ENCODE data around the gene KCNAB2. TPM values are rescaled to one million over a fixed set of nuclear protein-coding genes. Genes with fewer than 3 reads are reported as not detected.

Gene KCNAB2
- polyA plus RNA-seq, 5 donors, result 5.2 to 7.7 (median 5.5) TPM

DNA sequence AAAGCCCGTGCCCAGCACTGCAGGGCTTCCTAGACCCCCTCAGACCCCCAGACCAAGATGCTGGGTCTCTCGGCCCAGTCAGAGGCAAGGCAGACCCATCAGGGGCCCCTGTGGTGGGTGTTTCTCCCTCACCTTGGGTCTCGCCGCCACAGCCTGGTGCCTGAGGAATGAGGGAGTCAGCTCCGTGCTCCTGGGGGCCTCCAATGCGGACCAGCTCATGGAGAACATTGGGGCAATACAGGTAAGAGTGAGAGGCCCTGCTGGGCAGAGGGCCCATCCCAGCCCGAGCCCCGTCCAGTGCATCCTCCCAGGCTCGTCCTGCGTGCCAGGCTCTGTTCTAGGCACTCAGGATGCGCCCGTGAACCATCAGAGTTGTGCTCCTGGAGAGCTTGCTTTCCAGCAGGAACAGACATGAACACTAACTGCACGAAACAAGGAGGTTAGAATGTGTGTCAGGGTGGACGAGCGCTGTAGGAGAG, 51.5 kb downstream of the KCNAB2 start:
- no peak for DNase-seq

DNA sequence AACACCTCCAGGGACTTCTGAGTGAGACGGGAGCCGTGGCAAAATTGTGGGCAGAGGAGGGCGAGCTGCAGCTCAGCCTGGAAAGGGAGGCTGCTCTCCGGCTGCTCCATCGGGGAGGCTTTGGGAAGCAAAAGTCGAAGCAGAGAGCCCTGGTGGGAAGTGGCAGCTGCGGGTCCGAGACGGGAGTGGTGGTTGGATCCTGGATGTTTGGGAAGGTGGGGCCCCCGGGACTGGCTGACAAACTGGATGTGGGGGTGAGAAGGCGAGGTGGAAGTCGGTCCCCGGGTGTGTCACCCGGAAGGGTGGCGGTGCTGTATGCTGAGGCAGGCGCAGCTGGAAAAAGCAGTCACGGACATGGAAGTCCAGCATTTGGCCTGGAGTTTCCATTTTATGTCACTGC, 52.1 kb downstream of the KCNAB2 start:
- no peak for DNase-seq

DNA sequence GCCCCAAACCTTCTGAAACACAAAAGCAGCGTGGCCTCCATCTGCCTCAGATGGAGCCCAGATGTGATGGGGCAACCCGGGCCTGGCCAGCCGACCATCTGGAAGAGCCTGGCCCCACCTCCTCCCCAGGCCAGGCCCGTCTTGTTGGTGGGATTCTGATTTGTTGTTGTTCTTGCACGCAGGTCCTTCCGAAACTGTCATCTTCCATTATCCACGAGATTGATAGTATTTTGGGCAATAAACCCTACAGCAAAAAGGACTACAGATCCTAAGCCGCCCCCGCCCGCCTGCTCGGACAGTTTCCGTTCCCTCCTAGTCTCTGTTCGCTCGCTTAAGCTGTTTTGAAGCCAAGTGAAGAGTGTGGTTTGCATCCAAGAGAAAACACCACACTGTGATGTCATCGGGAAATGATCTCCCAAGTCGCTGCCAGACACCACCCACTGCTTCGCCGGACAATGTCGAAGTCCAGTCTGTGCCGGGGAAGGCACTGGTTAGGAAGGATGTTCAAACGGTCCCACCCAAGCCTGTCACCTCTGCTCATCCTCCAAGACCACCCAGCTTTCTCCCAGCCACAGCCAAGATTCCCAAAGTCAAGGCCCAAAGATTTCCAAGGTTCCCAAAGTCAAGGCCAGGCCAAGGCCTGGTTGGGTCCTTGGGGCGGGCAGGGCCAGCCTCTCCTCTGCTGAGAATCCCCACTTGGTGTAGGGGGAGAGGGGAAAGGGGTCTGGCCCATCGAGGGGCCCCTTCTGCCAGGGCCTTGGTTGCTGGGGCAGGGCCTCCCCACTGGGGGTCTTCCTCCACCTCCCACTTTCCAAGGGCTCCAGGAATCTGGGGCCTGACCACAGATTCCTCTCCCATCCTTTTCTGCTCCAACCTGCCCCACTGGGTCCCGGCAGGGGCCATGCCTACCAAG, 52.9 kb downstream of the KCNAB2 start:
- no peak for DNase-seq

DNA sequence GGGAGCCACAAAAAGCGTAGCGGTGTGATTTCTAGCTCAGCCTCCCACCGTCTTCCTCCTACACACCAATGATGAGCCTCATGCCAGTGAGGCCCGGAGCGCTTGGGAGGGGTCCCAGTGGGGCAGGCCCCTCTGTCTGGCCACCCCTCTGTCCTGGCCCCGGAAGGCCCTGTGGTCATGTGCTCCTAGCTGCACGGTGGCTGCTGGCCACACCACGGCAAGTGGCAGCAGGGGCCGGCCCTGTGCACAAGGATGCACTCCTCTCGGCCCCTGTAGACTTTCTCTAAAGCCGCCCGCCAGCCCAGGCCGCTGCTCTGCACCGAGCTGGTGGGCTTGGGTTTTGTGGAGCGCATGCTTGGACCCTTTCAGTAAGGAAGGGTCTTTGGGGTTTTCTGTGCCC, 53.6 kb downstream of the KCNAB2 start:
- no peak for DNase-seq

DNA sequence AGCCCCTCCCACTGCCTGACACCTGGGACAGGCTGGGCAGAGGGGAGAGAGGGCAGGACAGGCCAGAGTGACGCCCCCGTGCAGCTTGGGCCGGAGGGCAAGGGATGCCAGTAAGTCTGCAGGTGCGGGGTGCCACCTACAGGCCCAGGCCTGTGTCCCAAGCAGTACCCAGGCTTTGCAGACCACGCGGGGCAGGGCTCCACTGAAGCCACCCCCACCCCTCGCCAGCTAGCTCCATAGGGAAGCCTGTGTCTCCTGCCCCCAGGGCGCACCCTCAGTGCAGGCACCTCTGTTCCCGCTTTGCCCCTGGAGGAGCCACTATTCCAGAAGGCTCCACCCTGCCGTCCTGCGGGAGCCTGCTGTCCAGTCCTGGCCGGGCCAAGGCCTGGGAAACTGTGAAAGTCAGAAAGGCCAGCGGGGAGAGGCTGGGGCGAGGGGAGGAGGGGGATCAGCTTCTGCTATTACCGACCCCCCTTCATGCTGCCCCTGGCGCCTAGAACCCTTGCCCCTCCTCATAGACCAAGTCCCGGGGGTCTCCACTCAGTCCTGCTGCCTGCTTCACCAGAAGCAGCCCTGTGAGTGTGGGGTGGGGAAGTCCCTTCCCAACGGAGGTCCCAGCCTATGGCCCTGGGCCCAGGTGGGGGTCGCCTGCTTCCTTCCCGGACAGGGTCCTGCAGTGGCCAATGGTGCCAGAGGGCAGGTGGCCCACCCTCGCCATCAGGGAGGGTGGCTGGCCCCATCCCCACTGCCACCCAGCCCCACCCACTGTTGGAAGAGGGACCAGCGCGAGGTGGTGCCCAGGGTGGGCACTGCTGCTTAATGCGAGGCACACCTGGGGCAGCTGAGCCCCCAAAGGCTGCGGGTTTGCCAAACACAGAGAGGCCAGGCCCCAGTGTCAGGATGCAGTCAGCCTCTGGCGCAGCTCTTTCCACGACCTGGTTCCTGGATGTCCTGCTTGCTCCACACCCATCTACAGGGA, 54.4 kb downstream of the KCNAB2 start:
- DNase-seq, result no peak

DNA sequence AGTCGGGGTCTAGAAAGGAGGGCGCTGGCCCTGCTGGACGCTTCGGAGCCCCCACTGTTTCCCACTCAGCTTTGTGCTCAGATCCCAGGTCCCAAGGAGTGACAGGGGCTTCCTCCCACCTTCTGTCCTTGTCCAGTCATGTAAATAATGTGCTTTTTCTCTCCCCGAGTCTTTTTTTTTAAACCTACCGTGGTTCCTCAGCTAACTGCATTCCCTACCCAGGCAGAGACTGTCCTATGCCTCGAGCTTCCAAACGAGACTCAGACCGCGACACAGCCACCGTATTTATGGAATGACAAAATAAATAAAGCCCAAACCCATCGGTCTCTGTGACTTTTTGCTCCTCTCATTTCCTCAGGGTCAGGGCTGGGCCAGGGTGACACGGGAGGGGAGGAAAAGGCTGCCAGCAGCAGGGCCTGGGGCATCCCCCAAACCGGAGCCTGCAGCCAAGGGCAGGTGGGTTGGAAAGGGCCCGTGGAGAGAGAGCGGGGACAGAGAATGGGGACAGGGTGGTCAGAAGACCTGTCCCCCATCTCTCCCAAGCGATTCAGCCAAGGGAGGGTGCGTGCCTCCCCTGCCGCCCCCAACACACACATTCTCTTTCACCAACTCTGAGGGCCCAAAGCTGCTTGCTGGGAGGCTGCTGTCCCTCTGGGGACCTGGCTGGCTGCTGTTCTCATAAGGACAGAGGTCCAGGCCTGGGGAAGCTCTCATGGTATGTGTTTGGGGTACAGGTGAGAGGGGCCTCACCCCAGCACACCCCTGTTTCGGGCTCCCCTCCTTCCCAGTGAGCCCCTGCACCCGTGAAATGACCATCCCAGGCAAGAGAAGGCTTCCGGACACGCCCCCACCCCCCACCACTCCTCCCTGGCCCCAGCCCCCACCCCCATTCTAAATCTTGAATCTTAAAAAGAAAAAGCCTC, 55.4 kb downstream of the KCNAB2 start:
- DNase-seq, result no peak

DNA sequence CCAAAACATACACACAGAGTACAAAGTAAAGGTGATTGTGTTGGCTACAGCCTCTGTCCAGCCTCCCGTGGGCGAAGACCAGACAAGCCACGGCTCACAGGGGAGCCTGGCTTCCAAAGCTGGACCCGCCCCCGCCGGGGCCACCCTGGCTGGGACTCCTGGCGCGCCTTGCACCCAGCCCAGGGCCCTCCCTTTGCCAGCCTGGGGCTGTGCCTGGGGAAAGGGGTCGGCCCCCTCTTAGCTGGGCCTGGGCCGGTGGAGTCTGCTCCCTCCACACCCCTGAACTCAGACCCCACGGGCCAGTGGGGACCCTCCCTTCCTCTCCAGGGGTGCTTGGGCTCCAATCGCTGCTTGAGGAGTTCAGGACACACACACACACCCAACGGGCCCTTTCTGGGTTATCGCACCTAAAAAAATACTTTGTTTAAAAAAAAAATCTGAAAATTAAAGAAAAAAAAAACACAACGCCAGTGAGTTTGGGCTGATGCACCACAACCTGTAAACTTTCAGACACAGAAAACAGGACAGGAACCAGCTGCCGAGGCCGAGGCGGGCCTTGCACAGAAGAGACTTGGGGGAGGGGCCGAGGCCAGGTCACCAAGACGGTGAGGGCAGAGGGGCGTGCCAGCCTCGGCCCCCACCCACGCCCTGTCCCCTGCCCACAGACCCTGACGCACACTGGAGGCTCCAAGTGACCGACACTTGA, 56.3 kb downstream of the KCNAB2 start:
- no peak for DNase-seq

DNA sequence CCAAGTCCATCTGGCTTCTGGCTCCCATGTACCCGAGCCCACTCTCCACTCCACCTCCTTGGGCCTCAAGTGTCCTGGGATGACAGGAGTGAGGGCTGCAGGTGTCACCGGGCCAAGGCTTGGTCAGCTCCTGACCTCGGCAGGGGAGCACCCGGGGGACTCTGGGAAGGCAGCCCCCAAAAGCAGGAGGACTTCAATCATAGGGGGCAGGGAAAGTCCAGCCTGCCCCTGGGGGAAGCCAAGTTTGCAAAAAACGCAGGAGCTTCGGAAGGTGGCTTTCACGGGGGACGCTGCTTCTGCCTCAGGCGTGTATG, 56.8 kb downstream of the KCNAB2 start:
- DNase-seq, result no peak

DNA sequence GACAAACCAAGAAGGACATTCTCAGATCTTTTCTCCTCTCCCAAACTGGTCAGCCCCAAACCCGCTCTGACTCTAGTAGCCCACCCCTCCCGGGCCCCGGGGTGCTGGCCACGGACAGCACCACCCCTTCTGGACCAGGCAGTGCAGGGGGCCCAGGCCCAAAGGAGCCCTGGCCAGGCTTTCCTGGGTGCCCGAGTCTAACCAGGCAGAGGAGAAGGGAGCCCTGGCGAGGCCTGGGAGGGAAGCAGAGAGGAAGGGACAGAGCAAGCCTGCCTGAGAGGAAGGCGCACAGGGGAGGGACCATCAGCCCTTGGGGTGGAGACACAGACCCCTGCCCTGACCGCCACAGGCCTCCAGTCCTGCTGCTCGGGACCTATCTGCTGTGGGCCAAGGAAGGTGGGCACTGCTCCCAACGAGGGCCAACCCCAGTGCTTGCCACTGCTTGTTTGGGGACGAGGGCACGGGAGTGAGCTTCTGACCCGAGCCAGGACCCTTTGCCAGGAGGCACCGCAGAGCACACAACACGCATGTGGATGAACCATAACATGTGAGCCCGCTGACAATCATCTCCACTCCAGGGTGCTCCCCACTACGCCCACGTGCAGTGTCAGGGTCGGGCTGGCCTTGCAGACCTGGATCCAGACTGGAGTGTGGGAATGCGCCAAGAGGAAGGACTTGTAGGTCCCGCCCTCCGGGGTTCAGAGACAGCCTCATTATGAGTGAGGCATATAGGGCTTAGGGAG, 57.6 kb downstream of the KCNAB2 start:
- DNase-seq, result no peak

DNA sequence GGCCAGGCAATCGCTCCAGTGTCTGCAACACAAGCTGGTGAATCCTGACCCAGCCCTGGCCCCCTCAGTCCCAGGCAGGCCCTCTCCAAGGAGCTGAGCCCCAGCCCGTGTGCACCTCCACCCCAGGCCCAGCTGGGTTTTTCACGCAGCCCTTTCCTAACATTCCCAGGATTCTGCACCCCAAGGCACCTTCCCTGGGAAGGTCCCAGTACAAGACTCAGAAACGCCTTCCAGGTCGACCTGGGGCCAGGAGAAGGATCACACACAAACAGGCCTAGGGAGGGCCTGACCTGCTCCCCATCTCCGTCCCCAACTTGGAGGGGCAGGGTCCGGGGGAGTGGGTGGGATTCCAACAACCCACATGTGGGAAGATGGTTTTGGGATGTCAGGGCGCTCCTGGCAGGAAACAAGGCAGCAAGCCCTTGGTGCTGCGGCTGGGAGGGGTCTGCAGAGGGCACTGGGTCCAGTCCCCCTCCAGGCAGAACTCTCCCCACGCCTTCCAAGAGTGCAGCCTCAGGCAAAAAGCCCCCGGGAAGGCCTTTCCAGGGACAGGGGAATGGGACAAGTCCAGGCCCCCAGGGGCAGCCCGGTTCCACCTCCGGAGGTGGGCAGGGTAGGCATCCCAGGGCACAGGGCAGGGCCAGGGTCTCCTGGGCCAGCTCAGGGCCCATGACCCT, 58.3 kb downstream of the KCNAB2 start:
- DNase-seq, result no peak

DNA sequence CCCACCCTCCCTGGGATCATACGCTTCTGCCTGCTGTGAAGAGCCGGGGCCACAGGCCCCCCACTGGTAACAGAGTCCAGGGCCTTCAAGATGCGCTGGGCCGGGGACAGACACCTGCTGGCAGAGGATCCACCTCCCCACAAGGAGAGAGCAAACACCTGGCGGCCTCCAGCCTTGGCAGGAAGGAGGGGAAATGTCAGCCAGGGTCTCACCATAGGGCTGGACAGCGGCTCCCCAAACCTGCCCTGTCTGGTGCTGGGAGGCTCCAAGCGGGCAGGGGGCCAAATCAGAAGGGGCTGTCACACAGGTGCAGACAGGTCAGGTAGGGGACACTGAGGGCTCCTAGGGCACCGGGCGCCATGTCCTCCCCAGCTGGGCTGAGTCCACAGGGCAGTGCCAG, 58.9 kb downstream of the KCNAB2 start:
- DNase-seq, result no peak

DNA sequence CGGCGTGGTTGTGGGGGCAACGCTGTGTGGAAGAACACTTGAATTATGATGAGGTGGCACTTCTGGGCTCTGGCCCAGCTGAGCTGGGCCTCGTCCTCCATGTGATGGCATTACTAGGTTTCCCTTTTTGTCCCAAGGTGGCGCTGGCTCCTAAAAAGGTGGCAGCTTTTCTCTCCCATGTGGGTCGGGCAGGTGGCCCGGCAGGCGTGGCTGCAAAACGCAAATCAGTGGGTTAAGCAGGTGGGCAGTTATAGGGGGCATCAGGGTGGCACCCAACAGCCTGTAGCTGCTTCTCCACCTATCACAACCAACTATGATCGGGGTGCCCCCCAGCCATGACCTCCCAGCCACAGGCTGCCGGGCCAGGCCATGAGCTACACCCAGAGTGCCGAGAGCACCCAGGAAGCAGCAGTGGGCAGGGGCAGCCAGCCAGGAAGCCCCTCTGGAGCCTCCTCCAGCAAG, 59.6 kb downstream of the KCNAB2 start:
- DNase-seq, result no peak

DNA sequence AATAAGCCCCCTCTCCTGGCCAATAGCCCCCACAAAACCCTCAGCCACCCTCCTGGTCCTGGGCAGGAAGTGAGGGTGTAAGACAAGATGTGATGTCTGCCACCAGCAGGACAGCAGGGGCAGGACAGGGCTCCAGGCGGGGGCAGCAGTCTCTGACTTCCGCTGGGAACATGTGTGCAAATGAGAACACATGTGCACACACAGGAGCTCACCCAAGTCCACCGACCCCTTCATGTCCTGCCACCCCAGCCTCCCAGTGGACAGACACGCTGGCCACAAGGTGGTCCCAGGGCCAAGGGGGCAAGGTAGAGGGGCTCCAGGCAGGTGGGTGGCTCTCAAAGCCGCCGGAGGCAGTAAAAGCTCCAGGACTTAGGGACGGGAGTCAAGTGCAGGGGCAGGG, 60.1 kb downstream of the KCNAB2 start:
- DNase-seq, result no peak

DNA sequence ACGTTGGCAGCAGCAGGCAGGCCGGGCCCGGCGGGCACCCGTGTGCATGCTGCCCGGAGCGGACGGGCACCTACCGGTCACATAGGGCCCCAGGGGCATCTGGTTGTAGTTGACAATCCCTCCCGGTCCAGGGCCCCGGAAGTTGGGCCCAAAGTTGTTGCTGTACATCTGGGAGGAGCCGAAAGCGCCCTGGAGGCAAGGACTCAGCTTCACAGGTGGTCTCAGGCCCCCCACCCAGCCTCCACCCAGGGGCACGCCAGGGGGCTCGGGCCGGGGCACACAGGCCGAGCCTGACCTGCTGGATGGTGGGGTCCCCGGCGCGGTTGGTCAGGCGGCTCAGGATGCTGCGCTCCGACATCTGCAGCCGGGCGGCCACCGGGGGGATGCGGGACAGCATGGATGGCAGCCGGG, 60.6 kb downstream of the KCNAB2 start:
- no peak for DNase-seq

DNA sequence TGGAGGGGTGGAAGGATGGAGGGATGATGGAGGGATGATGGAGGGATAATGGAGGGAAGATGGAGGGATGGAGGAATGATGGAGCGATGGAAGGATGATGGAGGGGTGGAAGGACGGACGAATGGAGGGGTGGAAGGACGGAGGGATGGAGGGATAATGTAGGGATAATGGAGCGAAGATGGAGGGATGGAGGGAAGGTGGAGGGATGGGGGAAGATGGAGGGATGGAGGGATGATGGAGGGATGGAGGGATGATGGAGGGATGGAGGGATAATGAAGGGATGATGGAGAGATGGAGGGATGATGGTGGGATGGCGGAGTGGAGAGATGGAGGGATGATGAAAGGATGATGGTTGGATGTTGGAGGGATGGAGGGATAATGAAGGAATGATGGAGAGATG, 61.3 kb downstream of the KCNAB2 start:
- DNase-seq, result no peak

DNA sequence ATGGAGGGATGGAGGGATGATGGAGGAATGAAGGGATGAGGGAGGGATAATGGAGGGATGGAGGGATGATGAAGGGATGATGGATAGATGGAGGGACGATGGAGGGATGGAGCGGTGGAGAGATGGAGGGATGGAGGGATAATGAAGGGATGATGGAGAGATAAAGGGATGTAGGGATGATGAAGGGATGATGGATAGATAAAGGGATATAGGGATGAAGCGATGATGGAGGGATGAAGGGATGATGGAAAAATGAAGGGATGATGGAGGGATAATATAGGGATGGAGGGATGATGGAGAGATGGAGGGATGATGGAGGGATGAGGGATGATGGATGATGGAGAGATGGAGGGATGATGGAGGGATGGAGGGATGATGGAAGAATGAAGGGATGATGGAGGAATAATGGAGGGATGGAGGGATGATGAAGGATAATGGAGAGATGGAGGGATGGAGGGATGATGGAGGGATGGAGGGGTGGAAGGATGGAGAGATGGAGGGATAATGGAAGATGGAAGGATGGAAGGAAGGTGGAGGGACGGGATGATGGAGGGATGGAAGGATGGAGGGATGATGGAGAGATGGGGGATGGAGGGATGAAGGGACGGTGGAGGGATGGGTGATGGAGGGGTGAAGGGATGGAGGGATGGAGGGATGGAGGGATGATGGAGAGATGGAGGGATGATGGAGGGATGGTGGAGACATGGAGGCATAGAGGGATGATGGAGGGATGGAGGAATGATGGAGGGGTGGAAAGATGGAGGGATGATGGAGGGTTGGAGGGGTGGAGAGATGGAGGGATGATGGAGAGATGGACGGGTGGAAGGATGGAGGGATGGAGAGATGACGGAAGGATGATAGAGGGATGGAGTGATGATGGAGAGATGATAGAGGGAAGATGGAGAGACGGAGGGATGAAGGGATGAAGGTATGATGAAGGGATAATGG, 62.0 kb downstream of the KCNAB2 start:
- DNase-seq, result no peak

DNA sequence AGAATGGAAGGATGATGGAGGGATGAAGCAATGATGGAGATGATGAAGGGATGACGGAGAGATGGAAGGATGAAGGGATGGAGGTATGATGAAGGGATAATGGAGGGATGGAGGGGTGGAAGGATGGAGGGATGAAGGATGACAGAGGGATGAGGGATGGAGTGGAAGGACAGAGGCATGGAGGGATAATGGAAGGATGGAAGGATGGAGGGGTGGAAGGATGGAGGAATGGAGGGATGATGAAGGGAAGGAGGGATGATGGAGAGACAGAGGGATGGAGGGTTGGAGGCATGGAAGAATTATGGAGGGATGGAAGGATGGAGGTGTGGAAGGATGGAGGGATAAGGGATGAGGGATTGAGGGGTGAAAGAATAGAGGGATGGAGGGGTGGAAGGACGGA, 62.8 kb downstream of the KCNAB2 start:
- no peak for DNase-seq

DNA sequence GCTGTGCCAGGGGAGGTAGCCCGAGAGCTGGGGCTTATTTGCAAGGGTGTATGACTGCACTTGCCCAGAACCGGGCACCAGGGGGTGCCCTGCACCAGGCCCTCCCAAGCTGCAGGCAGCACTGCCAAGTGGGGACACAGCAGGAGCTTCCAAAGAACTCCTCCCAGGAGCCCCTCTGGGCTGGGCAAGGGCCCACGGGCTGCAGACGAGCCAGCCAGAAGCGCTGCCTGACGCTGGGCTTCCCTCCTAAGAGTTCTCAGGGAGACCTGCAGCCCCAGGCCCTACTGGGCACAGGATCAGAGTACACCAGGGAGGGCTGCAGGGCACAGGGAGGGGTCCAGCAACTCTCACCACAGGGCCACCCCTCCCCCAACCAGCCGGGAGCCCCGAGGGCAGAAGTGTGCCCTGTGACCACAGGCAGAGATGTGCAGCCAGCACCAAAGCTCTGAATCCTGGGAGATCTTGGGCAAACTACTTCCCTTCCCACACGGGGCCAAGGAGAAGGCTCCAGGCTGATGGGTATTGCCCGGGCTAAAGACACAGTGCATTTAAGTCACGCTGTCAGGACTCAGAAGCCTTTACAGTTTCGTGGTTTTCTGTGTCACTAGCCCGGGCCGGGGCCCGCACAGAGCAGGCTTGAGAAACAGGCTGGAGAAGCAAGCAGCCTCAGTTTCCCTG, 63.4 kb downstream of the KCNAB2 start:
- peak in 1 of 2 donors; percentile 2 for DNase-seq

Measured in right lung (tissue), 5 donors.